Measurements from ENCODE around the gene SGK1.

Gene SGK1

GRCh38 chr6:134303891-134304290 lies 14.0 kb downstream of the SGK1 start:
- H3K9ac ChIP-seq (ENCODE audit: insufficient read length) = no peak overlapping the region
- no peak overlapping the region for H3K27ac ChIP-seq
- no peaks in the 10 kb centered on the region for H3K36me3 ChIP-seq (ENCODE audit: insufficient read depth, low read length)
- H3K4me3 ChIP-seq = no peak overlapping the region
- TF ChIP-seq EZH2 (IDR thresholded peaks at IDR 0.05) = no peak
- no peak for TF ChIP-seq POLR2AphosphoS5 (IDR thresholded peaks at IDR 0.05; ENCODE audit: borderline replicate concordance, low read depth, low read length)
- TF ChIP-seq FOXP2 (optimal IDR thresholded peaks at IDR 0.05; ENCODE audit: control extremely low read depth, extremely low read length, insufficient read depth) = no peak
- DNase-seq (ENCODE audit: low read depth, low spot score) = no peak
- H3K9me3 ChIP-seq (ENCODE audit: low read depth, low read length) = no peaks in the 10 kb centered on the region

- Histone ChIP-seq H3K9me3 (ENCODE audit: low read depth, low read length) (no peaks in the 10 kb centered on the region), H3K4me3 (no peak overlapping the region), H3K36me3 (ENCODE audit: insufficient read depth, low read length) (no peaks in the 10 kb centered on the region), H3K9ac (ENCODE audit: insufficient read length) (no peak overlapping the region), H3K27ac (0 out of 2 replicates have a peak overlapping the region, but pooled peaks have one; percentile 7)
- no peak for DNase-seq (ENCODE audit: low read depth, low spot score)
- TF ChIP-seq EZH2 (IDR thresholded peaks at IDR 0.05) = no peak
- no peak for TF ChIP-seq POLR2AphosphoS5 (IDR thresholded peaks at IDR 0.05; ENCODE audit: borderline replicate concordance, low read depth, low read length)
- TF ChIP-seq FOXP2 (optimal IDR thresholded peaks at IDR 0.05; ENCODE audit: control extremely low read depth, extremely low read length, insufficient read depth) = no peak
Measured at GRCh38 chr6:134299236-134299635, 18.7 kb downstream of the SGK1 start.

- no peak overlapping the region for H3K9ac ChIP-seq (ENCODE audit: insufficient read length)
- no peak overlapping the region for H3K4me3 ChIP-seq
- no peaks in the 10 kb centered on the region for H3K9me3 ChIP-seq (ENCODE audit: low read depth, low read length)
- DNase-seq (ENCODE audit: low read depth, low spot score) = no peak
- H3K36me3 ChIP-seq (ENCODE audit: insufficient read depth, low read length) = no peaks in the 10 kb centered on the region
- no peak for TF ChIP-seq FOXP2 (optimal IDR thresholded peaks at IDR 0.05; ENCODE audit: control extremely low read depth, extremely low read length, insufficient read depth)
- no peak for TF ChIP-seq POLR2AphosphoS5 (IDR thresholded peaks at IDR 0.05; ENCODE audit: borderline replicate concordance, low read depth, low read length)
- no peak for TF ChIP-seq EZH2 (IDR thresholded peaks at IDR 0.05)
- H3K27ac ChIP-seq = no peak overlapping the region
Measured at GRCh38 chr6:134296762-134297161, 21.1 kb downstream of the SGK1 start.

DNA sequence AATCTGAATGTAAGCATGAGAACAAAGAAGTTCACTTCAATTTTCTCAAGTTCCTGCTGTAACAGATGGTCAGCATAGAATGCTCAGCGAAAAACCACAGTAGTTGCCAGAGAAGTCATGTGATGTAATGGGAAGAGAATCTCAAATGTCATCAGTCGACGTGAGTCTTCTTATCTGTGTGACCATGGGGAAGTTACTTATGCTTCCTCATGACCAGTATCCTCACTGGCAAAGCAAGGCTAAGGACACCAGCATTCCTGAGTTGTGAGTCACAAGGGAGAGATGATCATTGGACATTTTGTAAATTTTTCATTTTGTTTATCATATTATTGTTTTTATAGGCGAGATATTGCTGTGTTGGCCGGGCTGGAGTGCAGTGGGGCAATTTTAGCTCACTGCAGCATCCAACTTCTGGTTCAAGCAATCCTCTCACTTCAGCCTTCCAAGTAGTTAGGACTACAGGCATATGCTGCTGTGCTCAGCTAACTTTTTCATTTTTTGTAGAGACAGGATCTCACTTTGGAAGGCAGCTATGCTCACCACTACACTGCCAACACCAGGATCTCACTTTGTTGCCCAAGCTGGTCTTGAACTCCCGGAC lies 21.9 kb downstream of the SGK1 start:
- no peaks in the 10 kb centered on the region for H3K9me3 ChIP-seq (ENCODE audit: low read depth, low read length)
- H3K4me3 ChIP-seq = no peak overlapping the region
- no peak for TF ChIP-seq POLR2AphosphoS5 (IDR thresholded peaks at IDR 0.05; ENCODE audit: borderline replicate concordance, low read depth, low read length)
- TF ChIP-seq EZH2 (IDR thresholded peaks at IDR 0.05) = no peak
- TF ChIP-seq FOXP2 (optimal IDR thresholded peaks at IDR 0.05; ENCODE audit: control extremely low read depth, extremely low read length, insufficient read depth) = no peak
- H3K9ac ChIP-seq (ENCODE audit: insufficient read length) = no peak overlapping the region
- H3K36me3 ChIP-seq (ENCODE audit: insufficient read depth, low read length) = no peaks in the 10 kb centered on the region
- no peak overlapping the region for H3K27ac ChIP-seq
- DNase-seq (ENCODE audit: low read depth, low spot score) = no peak

- no peak for DNase-seq (ENCODE audit: low read depth, low spot score)
- no peak overlapping the region for H3K9ac ChIP-seq (ENCODE audit: insufficient read length)
- H3K9me3 ChIP-seq (ENCODE audit: low read depth, low read length) = no peaks in the 10 kb centered on the region
- H3K27ac ChIP-seq = no peak overlapping the region
- H3K36me3 ChIP-seq (ENCODE audit: insufficient read depth, low read length) = no peaks in the 10 kb centered on the region
- no peak for TF ChIP-seq FOXP2 (optimal IDR thresholded peaks at IDR 0.05; ENCODE audit: control extremely low read depth, extremely low read length, insufficient read depth)
- no peak for TF ChIP-seq POLR2AphosphoS5 (IDR thresholded peaks at IDR 0.05; ENCODE audit: borderline replicate concordance, low read depth, low read length)
- TF ChIP-seq EZH2 (IDR thresholded peaks at IDR 0.05) = no peak
- no peak overlapping the region for H3K4me3 ChIP-seq
Measured at GRCh38 chr6:134293659-134294161, 24.2 kb downstream of the SGK1 start.

DNA sequence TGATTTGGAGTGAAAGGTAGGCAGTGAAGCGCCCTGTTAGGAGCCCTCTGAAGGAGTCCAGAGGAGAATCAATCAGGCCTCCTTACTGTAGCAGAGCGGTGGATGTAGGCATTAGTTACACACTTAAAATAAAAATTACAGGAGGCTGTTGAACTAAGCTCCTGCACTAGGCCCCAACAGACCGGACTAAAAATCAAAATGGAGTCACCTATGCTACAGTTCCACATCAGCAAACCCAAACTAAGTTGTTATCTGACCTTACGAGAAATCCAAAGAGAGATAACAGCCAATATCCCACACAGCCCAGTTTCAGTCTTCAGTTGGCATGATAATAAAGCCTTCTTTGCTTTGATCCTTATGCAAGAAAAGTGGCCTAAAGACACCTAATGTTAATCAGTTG lies 26.8 kb downstream of the SGK1 start:
- Histone ChIP-seq H3K4me3 (no peak overlapping the region), H3K9ac (ENCODE audit: insufficient read length) (no peak overlapping the region), H3K27ac (no peak overlapping the region), H3K9me3 (ENCODE audit: low read depth, low read length) (no peaks in the 10 kb centered on the region), H3K36me3 (ENCODE audit: insufficient read depth, low read length) (no peaks in the 10 kb centered on the region)
- no peak for TF ChIP-seq EZH2 (IDR thresholded peaks at IDR 0.05)
- TF ChIP-seq FOXP2 (optimal IDR thresholded peaks at IDR 0.05; ENCODE audit: control extremely low read depth, extremely low read length, insufficient read depth) = no peak
- DNase-seq (ENCODE audit: low read depth, low spot score) = no peak

DNA sequence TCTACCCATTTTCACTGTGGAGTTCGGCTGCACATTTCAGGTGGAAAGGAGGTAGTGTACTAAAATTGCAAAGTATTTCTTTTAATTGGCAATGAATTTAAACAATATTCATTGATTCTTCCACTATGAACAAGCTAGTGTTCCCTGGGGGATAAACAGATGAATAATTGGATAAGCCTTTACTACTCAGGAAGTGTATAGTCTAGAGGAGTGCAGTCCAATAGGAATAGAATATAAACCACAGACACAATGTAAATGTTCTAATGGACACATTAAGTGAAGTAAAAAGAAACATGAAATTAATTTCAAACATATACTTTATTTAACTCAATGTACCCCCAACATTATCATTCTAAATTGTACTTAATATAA lies 28.7 kb downstream of the SGK1 start:
- DNase-seq (ENCODE audit: low read depth, low spot score) = no peak
- peak overlapping the region; percentile 47 for H3K4me3 ChIP-seq
- H3K9ac ChIP-seq (ENCODE audit: insufficient read length) = peak overlapping the region; percentile 34
- H3K36me3 ChIP-seq (ENCODE audit: insufficient read depth, low read length) = no peaks in the 10 kb centered on the region
- H3K9me3 ChIP-seq (ENCODE audit: low read depth, low read length) = no peaks in the 10 kb centered on the region
- TF ChIP-seq FOXP2 (optimal IDR thresholded peaks at IDR 0.05; ENCODE audit: control extremely low read depth, extremely low read length, insufficient read depth) (no peak), EZH2 (IDR thresholded peaks at IDR 0.05) (no peak), POLR2AphosphoS5 (IDR thresholded peaks at IDR 0.05; ENCODE audit: borderline replicate concordance, low read depth, low read length) (no peak)
- H3K27ac ChIP-seq = peak overlapping the region; percentile 56; the same call in 1 of the 2 replicates

DNA sequence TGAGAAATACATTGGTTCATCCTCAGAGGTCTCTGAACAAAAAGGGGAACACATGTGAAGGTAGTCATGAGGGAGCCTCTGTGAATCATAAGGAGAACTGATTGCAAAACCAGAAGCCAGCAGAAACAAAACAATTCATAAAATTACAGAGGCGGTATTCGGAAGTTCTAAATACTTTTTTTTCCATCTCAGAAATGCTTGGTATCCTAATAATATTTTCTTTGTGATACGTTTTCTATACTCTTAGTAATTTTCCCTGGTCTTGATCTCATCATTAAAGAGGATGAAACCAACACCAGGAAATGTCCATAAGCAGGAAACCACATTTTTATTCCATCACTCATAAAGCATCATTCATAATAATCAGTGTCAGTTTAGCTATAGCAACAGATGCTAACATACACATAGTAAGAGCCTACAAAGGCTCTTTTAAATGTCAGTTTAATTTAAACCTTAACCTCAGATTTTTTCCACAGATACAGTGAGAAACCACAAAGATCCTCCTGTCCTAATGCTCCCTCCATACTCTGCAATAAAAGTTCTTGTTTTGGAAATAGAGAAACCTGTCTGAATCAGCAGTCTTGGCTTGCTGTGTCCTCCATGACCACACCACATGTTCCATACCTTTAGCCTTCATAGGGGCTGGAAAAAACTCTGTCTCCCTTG lies 29.2 kb downstream of the SGK1 start:
- Histone ChIP-seq H3K36me3 (ENCODE audit: insufficient read depth, low read length) (no peaks in the 10 kb centered on the region), H3K4me3 (peak overlapping the region; percentile 47), H3K9me3 (ENCODE audit: low read depth, low read length) (no peaks in the 10 kb centered on the region), H3K27ac (peak overlapping the region; percentile 56; the same call in 1 of the 2 replicates), H3K9ac (ENCODE audit: insufficient read length) (peak overlapping the region; percentile 34)
- DNase-seq (ENCODE audit: low read depth, low spot score) = no peak
- TF ChIP-seq FOXP2 (optimal IDR thresholded peaks at IDR 0.05; ENCODE audit: control extremely low read depth, extremely low read length, insufficient read depth) (no peak), POLR2AphosphoS5 (IDR thresholded peaks at IDR 0.05; ENCODE audit: borderline replicate concordance, low read depth, low read length) (peak; percentile 14; the same call in 1 of the 2 replicates), EZH2 (IDR thresholded peaks at IDR 0.05) (no peak)
